Measurements from ENCODE around the gene SNRNP70.

Gene SNRNP70

DNA sequence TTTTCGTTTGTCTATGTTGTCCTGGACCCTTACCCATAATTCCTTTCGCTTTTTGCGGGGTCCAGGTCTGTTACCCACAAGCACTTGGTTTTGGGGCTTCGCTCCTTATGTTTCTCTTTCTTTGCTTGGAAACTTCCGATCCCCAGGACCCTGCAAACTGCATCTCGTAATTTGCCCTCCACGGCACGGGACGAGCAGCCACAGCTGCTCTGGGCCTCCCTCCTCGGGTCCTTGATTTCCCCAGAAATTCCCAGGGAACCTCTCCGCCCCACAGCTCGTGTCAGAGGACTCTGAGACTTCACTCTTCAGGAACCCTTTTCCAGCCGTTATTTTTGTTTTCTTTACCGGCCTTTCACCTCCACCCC, 599 bp downstream of the SNRNP70 start:
- TF ChIP-seq, protein P1, sequence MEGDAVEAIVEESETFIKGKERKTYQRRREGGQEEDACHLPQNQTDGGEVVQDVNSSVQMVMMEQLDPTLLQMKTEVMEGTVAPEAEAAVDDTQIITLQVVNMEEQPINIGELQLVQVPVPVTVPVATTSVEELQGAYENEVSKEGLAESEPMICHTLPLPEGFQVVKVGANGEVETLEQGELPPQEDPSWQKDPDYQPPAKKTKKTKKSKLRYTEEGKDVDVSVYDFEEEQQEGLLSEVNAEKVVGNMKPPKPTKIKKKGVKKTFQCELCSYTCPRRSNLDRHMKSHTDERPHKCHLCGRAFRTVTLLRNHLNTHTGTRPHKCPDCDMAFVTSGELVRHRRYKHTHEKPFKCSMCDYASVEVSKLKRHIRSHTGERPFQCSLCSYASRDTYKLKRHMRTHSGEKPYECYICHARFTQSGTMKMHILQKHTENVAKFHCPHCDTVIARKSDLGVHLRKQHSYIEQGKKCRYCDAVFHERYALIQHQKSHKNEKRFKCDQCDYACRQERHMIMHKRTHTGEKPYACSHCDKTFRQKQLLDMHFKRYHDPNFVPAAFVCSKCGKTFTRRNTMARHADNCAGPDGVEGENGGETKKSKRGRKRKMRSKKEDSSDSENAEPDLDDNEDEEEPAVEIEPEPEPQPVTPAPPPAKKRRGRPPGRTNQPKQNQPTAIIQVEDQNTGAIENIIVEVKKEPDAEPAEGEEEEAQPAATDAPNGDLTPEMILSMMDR (IDR thresholded peaks at IDR 0.05; ENCODE audit: low read depth, low read length) = no peak

DNA sequence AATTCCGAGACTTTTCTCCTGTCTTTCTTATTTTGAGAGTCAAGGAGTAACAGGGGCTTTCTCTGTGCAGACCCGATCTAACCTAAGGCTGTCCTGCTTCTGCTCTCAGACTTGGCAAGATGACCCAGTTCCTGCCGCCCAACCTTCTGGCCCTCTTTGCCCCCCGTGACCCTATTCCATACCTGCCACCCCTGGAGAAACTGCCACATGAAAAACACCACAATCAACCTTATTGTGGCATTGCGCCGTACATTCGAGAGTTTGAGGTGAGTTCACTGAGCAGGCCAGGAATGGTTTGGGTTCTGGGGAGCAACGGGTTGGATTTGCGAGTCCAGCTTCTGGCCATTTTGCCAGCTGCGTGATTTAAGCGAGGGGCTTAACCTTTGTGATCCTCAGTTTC, 1.0 kb downstream of the SNRNP70 start:
- TF ChIP-seq, protein P1 (IDR thresholded peaks at IDR 0.05; ENCODE audit: low read depth, low read length) = no peak

More for the DNA sequence above, 599 bp downstream of the SNRNP70 start:
- peak overlapping the region; percentile 70 for H3K4me3 ChIP-seq (ENCODE audit: low read depth, low read length)

GRCh38 chr19:49091391-49092038, 6.3 kb downstream of the SNRNP70 start:
- TF ChIP-seq, protein P1 (IDR thresholded peaks at IDR 0.05; ENCODE audit: low read depth, low read length) = no peak
- no peak overlapping the region for H3K4me3 ChIP-seq (ENCODE audit: low read depth, low read length)

More for the DNA sequence above, 1.0 kb downstream of the SNRNP70 start:
- peak overlapping the region; percentile 70 for H3K4me3 ChIP-seq (ENCODE audit: low read depth, low read length)

DNA sequence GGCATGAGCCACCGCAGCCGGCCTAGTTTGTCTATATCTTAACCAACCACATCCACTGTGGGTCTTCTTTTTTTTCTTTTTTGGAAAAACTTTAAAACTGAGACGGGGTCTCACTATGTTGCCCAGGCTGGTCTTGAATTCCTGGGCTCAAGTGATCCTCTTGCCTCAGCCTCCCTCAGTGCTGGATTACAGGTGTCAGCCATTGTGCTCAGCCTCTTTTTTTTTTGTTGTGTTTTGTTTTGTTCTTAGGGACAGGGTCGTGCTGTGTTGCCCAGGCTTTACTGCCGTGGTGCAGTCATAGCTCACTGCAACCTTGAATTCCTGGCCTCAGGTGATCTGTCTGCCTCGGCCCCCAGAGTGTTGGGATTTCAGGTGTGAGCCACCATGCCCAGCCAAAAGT, 7.4 kb downstream of the SNRNP70 start:
- no peak overlapping the region for H3K4me3 ChIP-seq (ENCODE audit: low read depth, low read length)
- TF ChIP-seq, protein P1 (IDR thresholded peaks at IDR 0.05; ENCODE audit: low read depth, low read length) = no peak

DNA sequence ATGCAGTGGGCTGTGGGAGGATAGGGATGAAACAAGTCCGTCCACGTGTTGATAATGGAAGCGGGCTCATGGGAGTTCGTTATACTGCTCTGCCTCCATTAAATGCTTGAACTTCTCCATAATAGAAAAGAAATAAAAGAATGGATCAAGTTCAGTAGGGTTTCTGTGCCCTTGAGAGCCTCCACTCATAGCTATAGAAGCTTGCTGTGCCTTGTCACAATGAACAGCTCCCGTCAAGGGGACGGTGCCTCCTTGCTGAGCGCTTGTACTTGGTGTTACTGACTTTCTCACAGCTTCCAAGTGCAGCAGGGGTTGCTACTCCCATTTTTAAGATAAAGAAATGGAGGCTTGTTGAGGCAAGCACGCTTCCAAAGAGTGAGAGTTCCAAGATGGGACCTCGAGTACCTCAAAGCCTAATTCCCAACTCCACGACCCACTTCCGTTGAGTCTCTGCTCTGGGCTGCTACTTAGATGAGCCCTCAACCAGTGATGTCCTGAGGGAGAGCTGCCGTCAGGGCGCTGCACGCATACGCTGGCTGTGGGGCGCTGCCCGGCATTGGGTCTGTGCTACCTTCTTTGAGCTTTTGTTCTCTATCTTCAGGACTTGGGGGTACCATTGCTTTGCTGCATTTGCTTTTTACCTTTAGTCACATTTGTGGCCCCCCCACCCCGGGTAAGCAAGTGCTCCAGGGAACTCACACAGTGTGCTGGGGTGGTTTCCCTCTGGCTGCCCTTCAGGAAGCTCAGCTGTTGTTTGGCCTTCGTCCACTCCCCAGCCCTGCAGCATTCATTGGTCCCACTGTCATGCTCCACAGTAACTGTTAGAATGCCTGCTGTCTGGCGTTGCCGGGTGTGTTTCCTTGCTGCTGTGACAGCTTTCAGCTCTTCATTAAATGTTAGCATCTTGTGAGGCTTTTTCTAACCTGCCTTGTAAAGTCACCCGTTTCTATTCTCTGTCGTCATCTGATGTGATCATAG, 9.5 kb downstream of the SNRNP70 start:
- TF ChIP-seq, protein P1 (IDR thresholded peaks at IDR 0.05; ENCODE audit: low read depth, low read length) = no peak
- H3K4me3 ChIP-seq (ENCODE audit: low read depth, low read length) = no peak overlapping the region

DNA sequence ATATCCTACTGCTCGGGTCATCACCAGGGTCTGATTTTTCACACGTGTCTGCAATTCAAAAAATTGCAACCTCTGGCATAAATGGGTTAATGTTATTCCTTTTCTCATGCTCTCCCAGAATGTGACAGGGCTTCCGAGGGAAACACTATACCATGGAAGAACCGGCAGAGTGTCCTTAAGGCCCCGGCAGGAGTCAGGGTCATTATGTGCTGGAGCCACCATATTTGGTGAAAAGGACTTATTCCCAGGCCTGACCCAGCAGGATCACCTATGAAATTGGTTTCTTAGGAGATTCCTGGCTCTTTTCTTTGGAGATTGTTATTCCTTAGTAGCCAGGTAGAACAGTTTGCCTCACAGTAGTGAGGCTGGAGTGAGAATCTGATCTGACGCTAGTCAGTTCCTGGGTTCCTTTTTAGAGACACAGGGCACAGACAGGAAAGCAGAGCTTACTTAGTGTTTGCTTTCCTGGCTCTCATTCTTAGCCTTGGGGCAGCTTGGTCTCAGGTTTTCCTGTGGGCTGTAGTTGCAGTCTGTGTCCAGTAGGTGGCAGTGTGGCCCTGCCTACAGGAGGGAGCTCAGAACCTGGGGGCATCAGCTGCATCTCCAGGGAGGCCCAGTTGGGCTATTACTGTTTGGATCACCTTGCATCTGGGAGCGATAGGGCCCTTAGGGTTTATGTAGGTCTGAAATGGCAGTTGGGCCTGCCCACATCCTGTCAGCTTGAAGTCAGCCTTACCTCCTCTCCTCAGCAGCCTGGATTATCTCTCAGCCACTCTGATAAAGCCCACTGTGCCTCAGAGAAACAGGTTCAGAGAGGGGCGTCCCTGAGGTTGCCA, 12.4 kb downstream of the SNRNP70 start:
- TF ChIP-seq, protein P1 (IDR thresholded peaks at IDR 0.05; ENCODE audit: low read depth, low read length) = peak; percentile 98
- no peak overlapping the region for H3K4me3 ChIP-seq (ENCODE audit: low read depth, low read length)

Data from WI38 (cell line).